EL (cell line): ENCODE results near the gene KSR1.
"Not testable (repeated sequence)": the region's sequence is repeated elsewhere in the genome, so short reads cannot be mapped to it uniquely, and the experiment has no call there.

Source experiments
- DNase-seq: peaks from one replicate; pipeline ENCODE4 v3.0.0-alpha.2; 2016

Gene KSR1

GRCh38 chr17:27455914-27456680 is at the start of gene KSR1:
KSR1 (plus strand) TSS chr17:27456448; CDS start chr17:27456644, 196 bp downstream.
- DNase-seq = peak; percentile 69

- peak; percentile 77 for DNase-seq
Observed at GRCh38 chr17:27407916-27408864, 48.1 kb upstream of the KSR1 start.

- peak; percentile 49 for DNase-seq
Observed at GRCh38 chr17:27408891-27409290, 47.4 kb upstream of the KSR1 start.

GRCh38 chr17:27412158-27412557 is 44.1 kb upstream of the KSR1 start:
- not testable (repeated sequence) for DNase-seq

GRCh38 chr17:27413315-27413714 is 42.9 kb upstream of the KSR1 start:
- no peak for DNase-seq

GRCh38 chr17:27413792-27414191 is 42.5 kb upstream of the KSR1 start:
- no peak for DNase-seq

- peak; percentile 14 for DNase-seq
Observed at GRCh38 chr17:27414271-27414670, 42.0 kb upstream of the KSR1 start.

- DNase-seq = no peak
Observed at GRCh38 chr17:27414694-27415093, 41.6 kb upstream of the KSR1 start.

GRCh38 chr17:27415120-27415795 is 41.0 kb upstream of the KSR1 start:
- DNase-seq = no peak

GRCh38 chr17:27417596-27418365 is 38.5 kb upstream of the KSR1 start:
- DNase-seq = no peak

- DNase-seq = no peak
Observed at GRCh38 chr17:27418366-27418615, 38.0 kb upstream of the KSR1 start.

GRCh38 chr17:27419156-27419555 is 37.1 kb upstream of the KSR1 start:
- DNase-seq = no peak

GRCh38 chr17:27420211-27420950 is 35.9 kb upstream of the KSR1 start:
- DNase-seq = no peak

GRCh38 chr17:27421111-27421510 is 35.1 kb upstream of the KSR1 start:
- no peak for DNase-seq

- DNase-seq = not testable (repeated sequence)
Observed at GRCh38 chr17:27421626-27422025, 34.6 kb upstream of the KSR1 start.

- no peak for DNase-seq
Observed at GRCh38 chr17:27422601-27423000, 33.6 kb upstream of the KSR1 start.

- DNase-seq = no peak
Observed at GRCh38 chr17:27423651-27424050, 32.6 kb upstream of the KSR1 start.

GRCh38 chr17:27424516-27424915 is 31.7 kb upstream of the KSR1 start:
- DNase-seq = no peak

- DNase-seq = no peak
Observed at GRCh38 chr17:27424941-27425340, 31.3 kb upstream of the KSR1 start.

- DNase-seq = not testable (repeated sequence)
Observed at GRCh38 chr17:27425571-27425970, 30.7 kb upstream of the KSR1 start.

- no peak for DNase-seq
Observed at GRCh38 chr17:27425991-27426390, 30.3 kb upstream of the KSR1 start.

GRCh38 chr17:27426471-27426870 is 29.8 kb upstream of the KSR1 start:
- not testable (repeated sequence) for DNase-seq
